Natural killer cell (primary cell): ENCODE results near the gene FATE1. TPM values are rescaled to one million over a fixed set of nuclear protein-coding genes. Genes with fewer than 3 reads are reported as not detected.

Source experiments
- ATAC-seq, 3 donors: fragments of 150-1000 bp in 2 of 3; fragments of 200-7000 bp in 1 of 3; cut with Tn5 transposase; 1 replicate in 1 of 3; 2 replicates in 2 of 3; pipeline ENCODE4 v1.10.0; 2021; ENCODE audit warnings: mild to moderate bottlenecking in 2 of 3, moderate library complexity in 2 of 3
- DNase-seq, 2 donors: peaks; one replicate each; pipeline versions ENCODE4 v3.0.0 to v3.0.0-alpha.2; 2013 to 2021; ENCODE audit warnings: mixed read lengths in 1 of 2
- H3K27ac ChIP-seq: one replicate; pipeline ENCODE4 v1.5.1; 2013; ENCODE audit warnings: mild to moderate bottlenecking, low read length
- H3K27me3 ChIP-seq: one replicate; pipeline ENCODE4 v1.6.1; 2013; ENCODE audit warnings: low read length; ENCODE audit not compliant: control insufficient read depth, insufficient read depth
- H3K36me3 ChIP-seq: one replicate; pipeline ENCODE4 v1.6.1; 2013; ENCODE audit warnings: low read length; ENCODE audit not compliant: control insufficient read depth, insufficient read depth
- H3K4me1 ChIP-seq: one replicate; pipeline ENCODE4 v1.6.1; 2013; ENCODE audit warnings: low read length; ENCODE audit not compliant: control insufficient read depth, insufficient read depth
- H3K4me3 ChIP-seq: one replicate; pipeline ENCODE4 v1.5.1; 2013; ENCODE audit warnings: low read length
- H3K9me3 ChIP-seq: one replicate; pipeline ENCODE4 v1.6.1; 2013; ENCODE audit warnings: low read length; ENCODE audit not compliant: control insufficient read depth, insufficient read depth
- H3K27ac Mint-ChIP-seq, 2 donors: one replicate each; pipeline ENCODE4 v1.8.0; 2022; ENCODE audit warnings: mild to moderate bottlenecking in 2 of 2, mixed read lengths in 2 of 2, moderate library complexity in 1 of 2
- H3K27me3 Mint-ChIP-seq, 2 donors: one replicate each; pipeline ENCODE4 v1.8.0; 2022; ENCODE audit warnings: low read depth in 2 of 2, mixed read lengths in 2 of 2
- H3K36me3 Mint-ChIP-seq: one replicate; pipeline ENCODE4 v1.8.0; 2022; ENCODE audit warnings: mixed read lengths
- H3K4me1 Mint-ChIP-seq, 2 donors: one replicate each; pipeline ENCODE4 v1.8.0; 2022; ENCODE audit warnings: mixed read lengths in 2 of 2
- H3K4me3 Mint-ChIP-seq: one replicate; pipeline ENCODE4 v1.8.0; 2022; ENCODE audit warnings: mild to moderate bottlenecking, moderate library complexity, mixed read lengths
- H3K9me3 Mint-ChIP-seq, 2 donors: one replicate each; pipeline ENCODE4 v1.8.0; 2022; ENCODE audit warnings: mixed read lengths in 2 of 2
- WGBS: methylation state at CpG from one replicate; pipeline ENCODE4 v1.1.7; 2013; ENCODE audit warnings: missing lambda C conversion rate; ENCODE audit not compliant: insufficient coverage; 5-methylcytosine and 5-hydroxymethylcytosine counted together
- intact Hi-C: fragments of 100-400 bp; cut with micrococcal nuclease; formaldehyde crosslinking; loops from one replicate; pipeline ENCODE4 v1.14.2; 2022
- total RNA-seq, 4 donors: library from RNA; stranded (reverse); fragments of 120-200 nt in 1 of 4; gene quantifications; one replicate each; pipeline versions ENCODE4 v1.2.3 to v1.2.4, GENCODE V29; 2013 to 2022
- TF ChIP-seq, protein P1 (sequence below): fragments of 200-600 bp; IDR thresholded peaks from one replicate; pipeline ENCODE4 v1.8.0; 2022; ENCODE audit warnings: antibody characterized with exemption

The FATE1 gene
- total RNA-seq, 3 donors from 2014 or later (not counting 1 experiment from before 2014, with no cell fraction given), result not detected

DNA sequence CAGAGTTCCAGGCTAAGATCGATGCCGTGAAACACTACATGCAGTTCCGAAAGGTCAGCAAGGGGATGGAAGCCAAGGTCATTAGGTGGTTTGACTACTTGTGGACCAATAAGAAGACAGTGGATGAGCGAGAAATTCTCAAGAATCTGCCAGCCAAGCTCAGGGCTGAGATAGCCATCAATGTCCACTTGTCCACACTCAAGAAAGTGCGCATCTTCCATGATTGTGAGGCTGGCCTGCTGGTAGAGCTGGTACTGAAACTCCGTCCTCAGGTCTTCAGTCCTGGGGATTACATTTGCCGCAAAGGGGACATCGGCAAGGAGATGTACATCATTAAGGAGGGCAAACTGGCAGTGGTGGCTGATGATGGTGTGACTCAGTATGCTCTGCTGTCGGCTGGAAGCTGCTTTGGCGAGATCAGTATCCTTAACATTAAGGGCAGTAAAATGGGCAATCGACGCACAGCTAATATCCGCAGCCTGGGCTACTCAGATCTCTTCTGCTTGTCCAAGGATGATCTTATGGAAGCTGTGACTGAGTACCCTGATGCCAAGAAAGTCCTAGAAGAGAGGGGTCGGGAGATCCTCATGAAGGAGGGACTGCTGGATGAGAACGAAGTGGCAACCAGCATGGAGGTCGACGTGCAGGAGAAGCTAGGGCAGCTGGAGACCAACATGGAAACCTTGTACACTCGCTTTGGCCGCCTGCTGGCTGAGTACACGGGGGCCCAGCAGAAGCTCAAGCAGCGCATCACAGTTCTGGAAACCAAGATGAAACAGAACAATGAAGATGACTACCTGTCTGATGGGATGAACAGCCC is 28.0 kb downstream of the FATE1 start:
- Mint-ChIP-seq H3K9me3 (no peaks in the 10 kb centered on the region), H3K4me3 (no peak overlapping the region), H3K27ac (no peak overlapping the region), H3K27me3 (peaks cover 2 to 7% of the 10 kb centered on the region in 2 donors), H3K36me3 (no peaks in the 10 kb centered on the region), H3K4me1 (no peaks in the 10 kb centered on the region)
- intact Hi-C loops, result no loop called here
- ATAC-seq (no peak), DNase-seq (no peak)
- 94% methylated on average over 21 of the region's 21 CpGs for WGBS
- H3K36me3 ChIP-seq, result no peaks in the 10 kb centered on the region
- H3K27me3 ChIP-seq, result no peaks in the 10 kb centered on the region
- TF ChIP-seq, protein P1, sequence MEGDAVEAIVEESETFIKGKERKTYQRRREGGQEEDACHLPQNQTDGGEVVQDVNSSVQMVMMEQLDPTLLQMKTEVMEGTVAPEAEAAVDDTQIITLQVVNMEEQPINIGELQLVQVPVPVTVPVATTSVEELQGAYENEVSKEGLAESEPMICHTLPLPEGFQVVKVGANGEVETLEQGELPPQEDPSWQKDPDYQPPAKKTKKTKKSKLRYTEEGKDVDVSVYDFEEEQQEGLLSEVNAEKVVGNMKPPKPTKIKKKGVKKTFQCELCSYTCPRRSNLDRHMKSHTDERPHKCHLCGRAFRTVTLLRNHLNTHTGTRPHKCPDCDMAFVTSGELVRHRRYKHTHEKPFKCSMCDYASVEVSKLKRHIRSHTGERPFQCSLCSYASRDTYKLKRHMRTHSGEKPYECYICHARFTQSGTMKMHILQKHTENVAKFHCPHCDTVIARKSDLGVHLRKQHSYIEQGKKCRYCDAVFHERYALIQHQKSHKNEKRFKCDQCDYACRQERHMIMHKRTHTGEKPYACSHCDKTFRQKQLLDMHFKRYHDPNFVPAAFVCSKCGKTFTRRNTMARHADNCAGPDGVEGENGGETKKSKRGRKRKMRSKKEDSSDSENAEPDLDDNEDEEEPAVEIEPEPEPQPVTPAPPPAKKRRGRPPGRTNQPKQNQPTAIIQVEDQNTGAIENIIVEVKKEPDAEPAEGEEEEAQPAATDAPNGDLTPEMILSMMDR, result no peak
- no peaks in the 10 kb centered on the region for H3K4me1 ChIP-seq
- H3K27ac ChIP-seq, result no peak overlapping the region
- no peaks in the 10 kb centered on the region for H3K9me3 ChIP-seq
- no peak overlapping the region for H3K4me3 ChIP-seq

GRCh38 chrX:151745651-151746050 is 29.8 kb downstream of the FATE1 start:
- intact Hi-C loops, result no loop called here
- no peak for ATAC-seq

DNA sequence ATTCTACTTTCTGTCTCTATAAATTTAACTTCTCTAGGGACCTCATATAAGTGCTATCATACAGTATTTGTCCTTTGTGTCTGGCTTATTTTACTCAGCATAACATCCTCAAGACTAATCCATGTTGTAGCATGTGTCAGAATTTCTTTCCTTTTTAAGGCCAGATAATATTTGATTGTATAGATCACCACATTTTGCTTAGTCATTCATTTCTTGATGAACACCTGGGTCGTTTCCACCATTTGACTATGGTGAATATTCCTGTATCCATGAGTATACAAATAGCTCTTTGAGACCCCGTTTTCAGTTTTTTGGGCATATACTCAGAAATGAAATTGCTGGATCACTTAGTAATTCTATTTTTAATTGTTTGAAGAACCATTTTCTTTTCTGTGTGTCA is 30.7 kb downstream of the FATE1 start:
- H3K4me1 ChIP-seq, result no peaks in the 10 kb centered on the region
- H3K27me3 Mint-ChIP-seq, result peaks cover 3 to 20% of the 10 kb centered on the region in 2 donors
- no peaks in the 10 kb centered on the region for H3K4me1 Mint-ChIP-seq
- ATAC-seq, result no peak
- H3K27me3 ChIP-seq, result no peaks in the 10 kb centered on the region
- no peak overlapping the region for H3K4me3 Mint-ChIP-seq
- H3K27ac Mint-ChIP-seq, result no peak overlapping the region
- intact Hi-C loops, result no loop called here
- no peak for DNase-seq
- no peaks in the 10 kb centered on the region for H3K36me3 Mint-ChIP-seq
- H3K27ac ChIP-seq, result no peak overlapping the region
- H3K9me3 ChIP-seq, result no peaks in the 10 kb centered on the region
- WGBS, result no CpG with 5 or more reads among the region's 2 CpGs
- TF ChIP-seq, protein P1, result no peak
- no peaks in the 10 kb centered on the region for H3K36me3 ChIP-seq
- H3K4me3 ChIP-seq, result no peak overlapping the region
- H3K9me3 Mint-ChIP-seq, result no peaks in the 10 kb centered on the region

More at GRCh38 chrX:151745651-151746050, 29.8 kb downstream of the FATE1 start:
- Histone ChIP-seq H3K4me3 (no peak overlapping the region), H3K27me3 (no peaks in the 10 kb centered on the region), H3K36me3 (no peaks in the 10 kb centered on the region), H3K27ac (no peak overlapping the region), H3K9me3 (no peaks in the 10 kb centered on the region), H3K4me1 (no peaks in the 10 kb centered on the region)
- H3K9me3 Mint-ChIP-seq, result no peaks in the 10 kb centered on the region
- H3K27me3 Mint-ChIP-seq, result peaks cover 3 to 11% of the 10 kb centered on the region in 2 donors
- TF ChIP-seq, protein P1, result no peak
- no peak overlapping the region for H3K27ac Mint-ChIP-seq
- no peak for DNase-seq
- no peaks in the 10 kb centered on the region for H3K36me3 Mint-ChIP-seq
- no peak overlapping the region for H3K4me3 Mint-ChIP-seq
- WGBS, result 87% methylated on average over 5 of the region's 6 CpGs
- H3K4me1 Mint-ChIP-seq, result no peaks in the 10 kb centered on the region

DNA sequence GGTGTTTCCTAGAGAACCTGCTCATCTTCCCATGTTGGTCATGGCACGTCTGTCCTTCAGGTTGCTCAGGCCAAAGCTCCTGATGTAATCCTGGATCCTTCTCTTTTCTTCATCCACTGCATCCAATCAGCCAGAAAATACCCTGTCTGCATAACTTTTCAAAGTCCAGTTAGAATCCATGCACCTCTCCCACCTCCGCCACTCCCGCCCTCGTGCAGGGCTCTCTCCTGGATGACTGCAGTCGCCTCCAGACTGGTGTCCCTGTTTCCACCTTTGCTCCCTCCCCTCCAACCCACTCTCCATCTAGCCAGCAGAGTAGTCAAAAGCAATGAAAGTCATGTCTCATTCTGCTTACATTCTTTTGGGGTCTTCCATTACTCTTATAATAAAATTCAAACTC is 34.7 kb downstream of the FATE1 start:
- TF ChIP-seq, protein P1, result no peak
- H3K4me1 ChIP-seq, result no peaks in the 10 kb centered on the region
- Mint-ChIP-seq H3K4me3 (no peak overlapping the region), H3K9me3 (no peaks in the 10 kb centered on the region), H3K36me3 (no peaks in the 10 kb centered on the region), H3K27ac (no peak overlapping the region), H3K4me1 (no peaks in the 10 kb centered on the region), H3K27me3 (peaks cover 3 to 28% of the 10 kb centered on the region in 2 donors)
- WGBS, result 93% methylated on average over 5 of the region's 5 CpGs
- intact Hi-C loops, result no loop called here
- no peak for ATAC-seq
- no peaks in the 10 kb centered on the region for H3K9me3 ChIP-seq
- H3K36me3 ChIP-seq, result no peaks in the 10 kb centered on the region
- DNase-seq, result no peak
- H3K4me3 ChIP-seq, result no peak overlapping the region
- H3K27ac ChIP-seq, result no peak overlapping the region
- no peaks in the 10 kb centered on the region for H3K27me3 ChIP-seq
